ENCODE results near the gene TECTB.

The TECTB gene

GRCh38 chr10:112346774-112347173, 63.6 kb downstream of the TECTB start:
- no peak for DNase-seq (ENCODE audit: low read depth)

GRCh38 chr10:112347709-112348671, 64.8 kb downstream of the TECTB start:
- no peak for DNase-seq (ENCODE audit: low read depth)

- DNase-seq (ENCODE audit: low read depth): no peak
Observed at GRCh38 chr10:112348759-112349158, 65.6 kb downstream of the TECTB start.

GRCh38 chr10:112349521-112350085, 66.4 kb downstream of the TECTB start:
- DNase-seq (ENCODE audit: low read depth): no peak

- no peak for DNase-seq (ENCODE audit: low read depth)
Observed at GRCh38 chr10:112351146-112351545, 67.9 kb downstream of the TECTB start.

GRCh38 chr10:112352044-112352443, 68.8 kb downstream of the TECTB start:
- DNase-seq (ENCODE audit: low read depth): no peak

- DNase-seq (ENCODE audit: low read depth): no peak
Observed at GRCh38 chr10:112353046-112353445, 69.8 kb downstream of the TECTB start.
